22Rv1 (cell line): ENCODE data around the gene ABLIM3.

Experiments
- ZFX ChIP-seq: fragments of 450-650 bp; IDR thresholded peaks from 2 replicates; pipeline ENCODE4 v1.6.1; 2017; ENCODE audit warnings: antibody characterized with exemption, borderline replicate concordance
- TF ChIP-seq, protein P1 (sequence below): fragments of 450-650 bp; IDR thresholded peaks from 2 replicates; pipeline ENCODE4 v1.5.1; 2017; ENCODE audit warnings: mild to moderate bottlenecking

DNA sequence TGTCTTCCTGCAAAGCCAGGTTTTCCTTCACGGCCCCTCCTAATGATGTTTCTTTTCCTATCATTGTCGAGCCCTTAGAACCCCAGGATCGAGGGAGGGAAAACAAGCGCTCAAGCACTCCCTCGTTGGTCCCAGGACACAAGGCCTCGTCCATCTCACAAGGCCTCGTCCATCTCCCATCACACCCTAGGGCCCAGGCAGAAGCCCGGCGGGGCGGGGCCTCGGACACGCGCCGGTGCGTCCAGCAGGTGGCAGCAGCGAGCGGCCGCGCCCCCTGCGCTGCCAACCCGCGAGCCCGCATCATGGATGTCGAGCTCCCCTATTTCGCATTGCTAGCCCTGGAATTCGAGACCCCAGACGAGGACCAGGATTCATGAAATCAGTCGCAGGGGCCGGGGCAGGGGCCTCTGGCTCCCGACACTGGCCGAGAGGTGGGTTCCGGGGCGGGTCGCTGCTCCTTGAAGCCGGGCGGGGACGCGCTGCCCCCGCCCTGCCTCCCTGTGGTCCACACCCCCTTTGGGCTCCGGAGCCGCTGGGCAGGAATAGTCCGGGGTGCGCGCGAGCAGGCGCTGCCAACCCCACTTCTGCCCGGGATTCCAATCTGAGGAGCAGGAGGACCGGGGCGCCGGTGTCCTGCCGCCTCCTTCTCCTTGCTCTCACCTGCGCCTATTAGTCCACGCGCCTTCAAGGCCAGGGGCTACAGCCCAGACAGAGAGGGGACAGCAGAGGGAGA, at the start of gene ABLIM3:
- TF ChIP-seq, protein P1, sequence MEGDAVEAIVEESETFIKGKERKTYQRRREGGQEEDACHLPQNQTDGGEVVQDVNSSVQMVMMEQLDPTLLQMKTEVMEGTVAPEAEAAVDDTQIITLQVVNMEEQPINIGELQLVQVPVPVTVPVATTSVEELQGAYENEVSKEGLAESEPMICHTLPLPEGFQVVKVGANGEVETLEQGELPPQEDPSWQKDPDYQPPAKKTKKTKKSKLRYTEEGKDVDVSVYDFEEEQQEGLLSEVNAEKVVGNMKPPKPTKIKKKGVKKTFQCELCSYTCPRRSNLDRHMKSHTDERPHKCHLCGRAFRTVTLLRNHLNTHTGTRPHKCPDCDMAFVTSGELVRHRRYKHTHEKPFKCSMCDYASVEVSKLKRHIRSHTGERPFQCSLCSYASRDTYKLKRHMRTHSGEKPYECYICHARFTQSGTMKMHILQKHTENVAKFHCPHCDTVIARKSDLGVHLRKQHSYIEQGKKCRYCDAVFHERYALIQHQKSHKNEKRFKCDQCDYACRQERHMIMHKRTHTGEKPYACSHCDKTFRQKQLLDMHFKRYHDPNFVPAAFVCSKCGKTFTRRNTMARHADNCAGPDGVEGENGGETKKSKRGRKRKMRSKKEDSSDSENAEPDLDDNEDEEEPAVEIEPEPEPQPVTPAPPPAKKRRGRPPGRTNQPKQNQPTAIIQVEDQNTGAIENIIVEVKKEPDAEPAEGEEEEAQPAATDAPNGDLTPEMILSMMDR, result peak; percentile 97
- no peak for TF ChIP-seq ZFX
